Stimulated activated CD4-positive, alpha-beta T cell treated with anti-CD3 and anti-CD28 coated beads, TNF-alpha, amount 100 ng/mL, for 4 hours (primary cell): ENCODE measurements around the gene ALCAM.

Source experiments
- DNase-seq, 3 experiments: peaks; one replicate each; pipeline ENCODE4 v3.0.0-alpha.2; 2020; ENCODE audit warnings: low read depth in 3 of 3

The ALCAM gene

GRCh38 chr3:105366326-105367062 is at the start of gene ALCAM:
ALCAM (plus strand) TSS chr3:105366909.
- DNase-seq, result peak; percentile 60 to 64 (median 62)

- no peak for DNase-seq
Observed at GRCh38 chr3:105317841-105318240, 48.9 kb upstream of the ALCAM start.

- DNase-seq, result no peak
Observed at GRCh38 chr3:105322570-105323273, 44.0 kb upstream of the ALCAM start.

- DNase-seq, result no peak
Observed at GRCh38 chr3:105323274-105323599, 43.5 kb upstream of the ALCAM start.

GRCh38 chr3:105324951-105325350 is 41.8 kb upstream of the ALCAM start:
- no peak for DNase-seq

- no peak for DNase-seq
Observed at GRCh38 chr3:105327662-105328337, 38.9 kb upstream of the ALCAM start.

GRCh38 chr3:105328338-105328730 is 38.4 kb upstream of the ALCAM start:
- DNase-seq, result no peak

- no peak for DNase-seq
Observed at GRCh38 chr3:105332961-105333360, 33.7 kb upstream of the ALCAM start.

GRCh38 chr3:105334138-105334882 is 32.4 kb upstream of the ALCAM start:
- DNase-seq, result no peak

GRCh38 chr3:105339946-105340345 is 26.8 kb upstream of the ALCAM start:
- no peak for DNase-seq

- no peak for DNase-seq
Observed at GRCh38 chr3:105343991-105344390, 22.7 kb upstream of the ALCAM start.

GRCh38 chr3:105345156-105345555 is 21.6 kb upstream of the ALCAM start:
- DNase-seq, result no peak

- DNase-seq, result no peak
Observed at GRCh38 chr3:105347625-105348302, 18.9 kb upstream of the ALCAM start.

- no peak for DNase-seq
Observed at GRCh38 chr3:105348307-105348706, 18.4 kb upstream of the ALCAM start.

- no peak for DNase-seq
Observed at GRCh38 chr3:105349684-105350387, 16.9 kb upstream of the ALCAM start.

GRCh38 chr3:105351821-105352220 is 14.9 kb upstream of the ALCAM start:
- DNase-seq, result no peak

GRCh38 chr3:105352976-105353375 is 13.7 kb upstream of the ALCAM start:
- DNase-seq, result no peak

- no peak for DNase-seq
Observed at GRCh38 chr3:105353485-105354161, 13.1 kb upstream of the ALCAM start.

GRCh38 chr3:105354429-105354828 is 12.3 kb upstream of the ALCAM start:
- DNase-seq, result no peak

- DNase-seq, result no peak
Observed at GRCh38 chr3:105355408-105356061, 11.2 kb upstream of the ALCAM start.
